Islet precursor cell (in vitro differentiated cells): Measurements from ENCODE around the gene PKMYT1.
A peak's percentile ranks its signal among the peaks of the same experiment; 100 is the strongest.
"Not testable (repeated sequence)": the region's sequence is repeated elsewhere in the genome, so short reads cannot be mapped to it uniquely, and the experiment has no call there.

ENCODE experiments used
- DNase-seq: peaks from one replicate; pipeline ENCODE4 v3.0.0-alpha.2; 2018

Gene PKMYT1

GRCh38 chr16:2955779-2956578 lies 24.3 kb downstream of the PKMYT1 start:
- DNase-seq, result peak; percentile 55

DNA sequence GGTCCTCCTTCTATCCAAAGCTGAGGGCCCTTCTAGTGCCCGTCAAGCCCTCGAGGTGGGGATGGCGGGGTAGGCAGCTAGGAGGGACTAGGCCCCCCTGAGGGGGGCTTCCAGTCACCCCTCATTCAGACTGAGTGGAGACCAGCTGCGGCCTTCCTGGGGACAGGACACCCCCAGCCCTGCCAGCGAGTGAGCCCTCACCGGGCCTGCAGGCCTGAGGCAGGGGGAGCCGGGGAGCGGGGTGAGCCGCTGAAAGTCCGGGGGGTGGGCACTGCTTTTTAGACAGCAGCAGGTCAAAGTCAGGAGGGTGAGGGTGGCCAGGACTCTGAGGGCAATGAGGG lies 24.8 kb downstream of the PKMYT1 start:
- DNase-seq, result no peak

GRCh38 chr16:2954656-2955381 lies 25.4 kb downstream of the PKMYT1 start:
- no peak for DNase-seq

DNA sequence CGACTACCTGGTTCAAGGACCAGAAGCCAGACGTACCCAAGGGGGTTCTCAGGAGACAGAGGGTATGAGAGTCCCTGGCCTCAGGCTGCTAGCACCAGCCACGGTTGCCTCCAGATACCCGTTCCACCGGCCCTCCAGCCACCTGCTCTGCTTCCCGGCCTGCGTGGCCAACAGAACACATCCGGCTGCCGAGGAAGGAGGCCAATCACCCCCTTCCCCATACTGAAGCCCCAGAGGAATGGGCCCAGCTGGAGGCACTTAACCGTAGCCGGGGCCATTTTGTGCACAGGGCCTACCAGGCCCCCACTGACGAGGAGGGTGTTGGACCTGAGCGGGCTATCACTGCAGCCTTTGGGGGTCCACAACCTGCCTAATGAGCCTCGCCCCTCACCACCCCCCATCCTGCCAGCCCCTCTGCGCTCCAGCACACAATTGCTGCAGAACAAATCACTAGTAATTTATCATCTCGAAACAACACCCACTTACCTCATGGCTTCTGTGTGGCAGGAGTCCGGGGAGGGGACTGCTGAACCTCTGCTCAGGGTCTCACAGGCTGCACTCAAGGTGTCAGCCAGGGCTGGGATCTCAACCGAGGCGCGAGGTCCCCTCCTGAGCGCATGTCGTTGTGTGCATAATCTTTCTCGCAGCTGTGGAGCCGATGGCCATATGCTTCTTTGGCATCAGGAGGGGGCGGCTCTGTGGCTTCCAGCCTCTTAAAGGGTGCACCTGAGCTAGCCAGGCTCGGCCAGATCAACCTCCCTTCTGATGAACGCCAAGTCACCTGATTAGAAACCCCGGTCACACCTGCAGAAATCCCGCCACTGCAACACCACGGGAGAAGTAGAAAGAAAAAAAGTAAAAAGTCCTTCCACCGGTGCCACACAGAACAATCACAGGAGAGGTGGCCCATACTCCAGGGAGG lies 26.3 kb downstream of the PKMYT1 start:
- no peak for DNase-seq

GRCh38 chr16:2952679-2953078 lies 27.6 kb downstream of the PKMYT1 start:
- DNase-seq, result no peak

- peak; percentile 45 for DNase-seq
These were observed 29.5 kb downstream of the PKMYT1 start for GRCh38 chr16:2950773-2951172.

DNA sequence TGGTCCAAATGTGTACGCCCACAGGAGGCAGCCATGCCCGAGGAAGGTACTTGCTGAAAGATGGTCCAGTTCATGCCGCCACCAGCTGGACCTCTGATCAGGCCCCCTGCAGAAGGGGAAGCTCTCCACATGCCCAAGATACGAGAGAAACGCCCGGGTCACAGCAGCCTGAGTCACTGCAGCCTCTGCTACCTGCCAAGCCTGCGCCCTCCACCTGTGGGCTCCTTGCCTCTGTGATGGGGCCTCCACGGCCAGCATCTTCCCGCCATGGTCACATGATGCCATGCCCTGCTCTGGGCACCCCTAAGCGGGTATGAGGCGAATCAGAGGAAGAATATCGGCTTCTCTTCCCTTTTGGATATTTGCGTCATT lies 29.9 kb downstream of the PKMYT1 start:
- no peak for DNase-seq

DNA sequence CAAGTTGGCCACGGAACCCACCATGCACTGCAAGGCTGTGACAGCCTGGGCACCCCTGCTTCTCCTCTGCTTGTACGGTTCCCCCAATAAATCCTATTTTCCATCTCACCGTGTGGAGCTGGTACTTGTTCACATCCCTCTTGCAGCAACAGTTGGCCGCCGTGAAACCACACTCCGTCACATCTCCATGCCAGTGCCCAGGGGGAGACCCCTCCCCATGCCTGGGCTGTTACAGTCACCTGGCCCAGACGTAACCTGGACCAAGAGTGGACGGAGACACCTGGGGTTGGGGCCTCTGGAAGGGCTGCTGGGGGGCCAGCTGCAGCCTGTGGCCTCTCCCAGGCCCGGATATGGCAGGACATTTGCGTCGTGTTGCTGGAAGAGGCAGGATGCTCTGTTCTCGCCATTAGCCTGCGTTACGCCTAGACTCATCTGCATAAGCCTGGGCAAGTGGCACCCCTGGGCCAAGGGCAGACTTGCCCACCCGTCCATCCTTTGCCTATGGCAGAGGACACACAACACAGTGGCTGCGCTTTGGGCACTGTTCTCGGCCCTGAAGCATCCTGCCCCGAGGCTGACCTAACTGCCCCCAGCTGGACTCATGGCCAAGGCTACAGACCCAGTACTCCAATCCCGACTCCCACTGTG lies 30.4 kb downstream of the PKMYT1 start:
- peak; percentile 48 for DNase-seq

DNA sequence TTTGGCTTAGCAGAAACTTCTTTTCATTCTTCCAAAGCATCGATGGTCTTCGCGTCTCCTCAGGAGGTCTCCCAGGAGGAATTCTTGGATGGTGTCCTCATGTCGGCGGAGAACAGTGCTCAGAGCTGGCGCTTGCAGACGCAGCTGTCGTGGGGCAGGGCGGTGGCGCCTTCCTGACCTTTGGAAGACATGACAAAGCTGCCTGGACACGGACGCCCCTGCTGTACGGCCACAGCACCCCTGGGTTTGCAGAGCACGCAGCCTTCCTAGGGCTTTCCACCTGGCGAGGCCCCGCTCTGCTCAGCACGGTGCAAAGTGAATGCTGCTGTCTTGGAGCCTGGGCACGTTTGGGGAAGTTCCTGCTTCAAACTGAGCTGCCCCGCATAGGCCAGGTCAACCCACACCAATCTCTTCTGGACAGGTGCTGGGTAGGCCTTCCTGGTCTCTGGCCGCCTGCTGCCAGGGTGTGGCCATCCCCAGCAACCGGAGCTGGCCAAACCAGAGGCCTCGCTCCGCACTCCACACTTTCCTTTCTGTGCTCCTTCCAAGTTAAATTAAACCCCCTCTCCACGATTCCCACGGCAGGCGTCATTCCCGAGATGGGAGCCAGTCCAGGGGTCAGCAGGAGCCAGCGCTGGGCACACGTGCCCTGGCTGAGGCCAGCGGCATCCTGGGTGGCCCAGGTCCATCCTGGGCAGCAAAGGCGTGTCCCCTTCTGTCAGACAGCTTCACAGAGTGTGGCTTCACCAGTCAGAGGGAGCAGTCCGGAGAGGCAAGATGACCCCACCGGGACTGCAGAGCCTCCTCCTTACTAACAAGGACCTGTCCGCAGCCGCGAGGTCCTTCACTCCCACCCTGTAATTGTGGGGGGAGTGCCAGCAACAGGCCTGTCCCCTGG lies 31.2 kb downstream of the PKMYT1 start:
- DNase-seq, result no peak

GRCh38 chr16:2946649-2947048 lies 33.6 kb downstream of the PKMYT1 start:
- no peak for DNase-seq

- not testable (repeated sequence) for DNase-seq
These were observed 36.5 kb downstream of the PKMYT1 start for GRCh38 chr16:2943716-2944115.

DNA sequence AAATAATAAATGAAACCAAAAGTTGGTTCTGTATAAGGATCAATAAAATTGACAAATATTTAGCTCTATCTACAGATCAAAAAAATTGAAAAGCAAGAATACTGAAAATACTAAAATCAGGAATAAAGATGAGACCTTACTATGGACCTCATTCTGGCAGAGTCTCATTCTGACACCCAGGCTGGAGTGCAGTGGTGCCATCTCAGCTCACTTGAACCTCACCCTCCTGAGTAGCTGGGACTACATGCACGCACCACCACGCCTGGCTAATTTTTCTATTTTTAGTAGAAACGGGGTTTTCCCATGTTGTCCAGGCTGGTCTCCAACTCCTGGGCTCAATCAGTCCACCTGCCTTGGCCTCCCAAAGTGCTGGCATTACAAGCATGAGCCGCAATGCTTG lies 38.2 kb downstream of the PKMYT1 start:
- no peak for DNase-seq

DNA sequence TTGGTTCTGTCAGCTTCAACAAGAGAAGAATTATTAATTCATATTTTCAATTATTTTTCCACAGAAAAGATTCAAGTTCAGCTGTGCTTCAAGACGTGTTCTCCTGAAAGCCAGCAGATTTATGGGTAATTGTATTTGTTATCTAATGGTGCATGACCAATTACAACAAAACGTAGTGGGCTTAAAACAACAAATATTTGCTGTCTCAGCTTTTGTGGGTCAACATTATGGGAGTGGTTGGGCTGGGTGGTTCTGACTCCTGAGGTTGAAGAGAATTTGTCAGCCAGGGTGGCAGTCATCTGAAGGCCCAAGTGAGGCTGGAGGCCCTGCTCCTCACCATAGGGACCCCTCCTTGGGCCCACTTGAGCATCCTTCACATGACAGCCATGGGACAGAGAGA lies 40.3 kb downstream of the PKMYT1 start:
- DNase-seq, result no peak

DNA sequence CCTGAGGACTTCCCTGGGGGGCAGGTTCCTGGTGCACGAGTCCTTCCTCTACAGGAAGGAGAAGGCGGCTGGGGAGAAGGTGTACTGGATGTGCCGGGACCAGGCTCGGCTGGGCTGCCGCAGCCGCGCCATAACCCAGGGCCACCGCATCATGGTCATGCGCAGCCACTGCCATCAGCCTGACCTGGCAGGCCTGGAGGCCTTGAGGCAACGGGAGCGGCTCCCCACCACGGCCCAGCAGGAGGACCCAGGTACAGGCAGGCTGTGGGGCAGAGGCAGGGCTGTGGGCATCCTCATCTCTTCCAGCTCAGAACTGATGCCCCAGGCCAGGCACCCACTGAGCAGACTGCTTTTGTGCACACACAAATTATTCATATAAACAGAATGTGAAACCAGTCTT lies 42.0 kb downstream of the PKMYT1 start:
- DNase-seq, result no peak

GRCh38 chr16:2937170-2937569 lies 43.1 kb downstream of the PKMYT1 start:
- DNase-seq, result no peak

- DNase-seq, result no peak
These were observed 43.7 kb downstream of the PKMYT1 start for GRCh38 chr16:2936436-2937011.

DNA sequence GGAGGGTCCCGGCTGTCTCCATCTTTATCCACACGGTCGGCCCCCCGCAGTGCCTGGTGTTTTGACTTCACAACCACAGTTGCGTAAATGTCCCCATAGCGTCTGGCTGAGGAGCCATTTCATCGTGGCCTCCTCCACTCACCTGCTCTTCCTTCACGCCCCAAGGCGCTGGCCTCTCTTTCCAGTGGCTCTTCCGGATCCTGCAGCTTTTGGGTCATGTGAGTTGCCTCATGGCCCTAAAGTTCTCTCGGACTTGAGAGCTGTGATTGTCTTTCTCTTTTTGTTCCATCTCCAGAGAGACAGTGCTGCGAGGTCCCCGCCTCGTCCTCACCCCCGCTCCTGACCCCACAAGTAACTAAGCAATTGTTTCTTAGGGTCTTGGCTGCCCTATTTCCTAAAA lies 45.8 kb downstream of the PKMYT1 start:
- DNase-seq, result no peak

DNA sequence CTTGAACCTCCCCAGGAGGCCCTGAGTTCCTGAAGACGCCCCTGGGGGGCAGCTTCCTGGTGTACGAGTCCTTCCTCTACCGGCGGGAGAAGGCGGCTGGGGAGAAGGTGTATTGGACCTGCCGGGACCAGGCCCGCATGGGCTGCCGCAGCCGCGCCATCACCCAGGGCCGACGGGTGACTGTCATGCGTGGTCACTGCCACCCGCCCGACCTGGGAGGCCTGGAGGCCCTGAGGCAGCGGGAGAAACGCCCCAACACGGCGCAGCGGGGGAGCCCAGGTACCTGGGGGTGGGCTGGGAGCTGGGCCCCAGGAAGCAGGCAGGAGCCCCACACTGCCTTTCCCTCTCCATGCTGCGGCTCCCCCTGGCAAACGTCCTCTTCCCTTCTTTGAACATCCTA lies 46.5 kb downstream of the PKMYT1 start:
- no peak for DNase-seq

GRCh38 chr16:2933136-2933535 lies 47.1 kb downstream of the PKMYT1 start:
- DNase-seq, result no peak

- not testable (repeated sequence) for DNase-seq
These were observed 48.9 kb downstream of the PKMYT1 start for GRCh38 chr16:2931231-2931914.

- DNase-seq, result no peak
These were observed 50.0 kb downstream of the PKMYT1 start for GRCh38 chr16:2930236-2930635.
